Stimulated activated CD4-positive, alpha-beta T cell treated with anti-CD3 and anti-CD28 coated beads, Interleukin-4, amount 100 ng/mL, for 4 hours (primary cell): Measurements from ENCODE around the gene CAPZB.
"Not testable (repeated sequence)": the region's sequence is repeated elsewhere in the genome, so short reads cannot be mapped to it uniquely, and the experiment has no call there.

ENCODE experiments used
- DNase-seq, 2 experiments: peaks; one replicate each; pipeline ENCODE4 v3.0.0-alpha.2; 2020

The CAPZB gene

DNA sequence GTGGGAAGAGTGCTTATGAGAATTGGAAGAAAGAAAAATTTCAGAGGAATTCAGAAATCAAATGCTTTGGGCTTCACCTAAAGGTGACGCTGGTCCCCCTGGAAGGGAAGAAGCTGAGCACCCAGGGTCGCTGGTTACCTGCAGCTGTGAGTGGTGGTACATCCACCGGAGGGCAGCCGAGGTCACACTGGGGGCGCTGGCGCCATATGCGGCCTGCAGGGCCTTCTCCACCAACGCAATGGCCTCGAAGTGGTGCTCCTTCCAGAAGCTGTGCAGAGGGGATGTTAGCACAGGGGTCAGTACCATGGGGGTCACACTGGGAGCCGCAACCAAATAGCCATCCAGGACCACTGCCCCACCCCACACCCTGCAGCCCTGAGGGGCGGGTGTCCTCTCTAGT, 179.5 kb downstream of the CAPZB start:
- no peak for DNase-seq

GRCh38 chr1:19304081-19304480, 181.3 kb downstream of the CAPZB start:
- DNase-seq: not testable (repeated sequence)

DNA sequence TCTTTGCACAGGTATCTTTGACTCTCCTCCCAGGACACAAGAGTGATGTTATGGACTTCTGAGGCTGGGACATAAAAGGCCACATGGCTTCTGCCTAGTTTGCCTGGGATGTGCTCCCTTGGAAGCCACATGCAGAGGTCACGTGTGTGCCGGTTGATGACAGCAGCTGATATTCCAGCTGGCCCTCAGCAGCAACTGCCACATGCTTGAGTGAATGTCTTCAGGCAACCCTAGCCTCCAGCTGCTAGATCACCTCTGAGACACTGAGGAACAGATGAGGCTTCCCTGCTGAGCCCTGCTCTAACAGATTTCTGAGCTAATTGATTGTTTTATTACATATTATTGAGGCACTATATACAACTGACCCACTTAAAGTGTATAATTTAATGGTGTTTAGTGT, 185.1 kb downstream of the CAPZB start:
- no peak for DNase-seq

DNA sequence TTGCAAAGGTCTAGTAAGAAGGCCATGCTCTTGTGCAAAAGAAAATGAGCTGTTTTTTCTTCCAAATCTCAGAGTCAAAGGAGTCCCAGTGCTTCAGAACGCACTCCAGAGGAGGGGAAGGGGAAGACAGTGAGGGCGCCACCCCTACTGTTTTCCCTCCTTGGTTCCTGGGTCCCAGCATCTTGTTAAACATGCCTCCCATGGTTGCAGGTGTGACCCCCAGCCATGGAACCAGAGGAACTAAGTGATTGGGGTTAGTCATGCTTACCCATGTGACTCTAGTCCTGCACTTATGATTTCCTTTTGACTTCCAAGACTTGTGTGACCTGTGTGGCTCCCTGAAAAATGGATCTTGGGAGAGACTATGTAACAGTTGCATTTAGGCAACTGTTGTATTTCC, 190.7 kb downstream of the CAPZB start:
- no peak for DNase-seq

DNA sequence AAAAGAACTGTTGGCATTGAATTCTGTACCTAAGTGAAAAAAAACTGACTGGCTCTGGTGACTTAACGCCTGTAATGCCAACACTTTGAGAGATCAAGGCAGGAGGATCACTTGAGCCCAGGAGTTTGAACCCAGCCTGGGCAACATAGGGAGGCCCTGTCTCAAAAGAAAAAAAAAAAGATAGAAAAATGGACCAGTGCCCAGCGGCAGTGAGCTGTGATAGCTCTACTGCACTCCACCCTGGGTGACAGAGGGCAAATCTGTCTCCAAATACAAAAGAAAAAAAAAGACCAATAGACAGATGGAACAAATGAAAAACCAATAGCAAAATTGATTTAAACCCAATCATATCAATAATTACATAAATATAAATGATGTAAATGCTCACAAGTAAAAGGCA, 196.1 kb downstream of the CAPZB start:
- DNase-seq: no peak
